H1 (cell line): ENCODE results near the gene SIAH3. TPM values are rescaled to one million over a fixed set of nuclear protein-coding genes. Genes with fewer than 3 reads are reported as not detected.
A peak's percentile ranks its signal among the peaks of the same experiment; 100 is the strongest.

Experiments used
- CTCF ChIA-PET: fragments of 300-600 bp; sonication (Branson Sonifier 250); formaldehyde crosslinking; loops from one replicate; lab custom pipeline; 2021; ENCODE audit not compliant: partially characterized antibody; lab: Charles Lee
- POLR2A ChIA-PET: fragments of 300-600 bp; sonication (Branson Sonifier 250); formaldehyde crosslinking; loops from one replicate; lab custom pipeline; 2021; ENCODE audit warnings: inconsistent platforms; ENCODE audit not compliant: partially characterized antibody; lab: Charles Lee
- DNase-seq, 2 experiments: peaks; one replicate each; pipeline versions ENCODE4 v3.0.0 to v3.0.0-alpha.2; 2010 to 2022; ENCODE audit warnings: low spot score in 2 of 2, low read depth in 1 of 2, mixed read lengths in 1 of 2
- FAIRE-seq: peaks from 2 replicates; lab custom pipeline; 2011; peaks lifted over from hg19 to GRCh38; lab: Jason Lieb, UNC
- H2AFZ ChIP-seq: 2 replicates; pipeline ENCODE4 v1.8.1; 2012; ENCODE audit warnings: low read length, inconsistent platforms
- H2AK5ac ChIP-seq: 2 replicates; pipeline ENCODE4 v1.6.1; 2013; ENCODE audit warnings: low read depth, low read length
- H2BK120ac ChIP-seq: replicated peaks from 2 replicates; pipeline ENCODE3; 2013; ENCODE audit warnings: low read depth, low read length, inconsistent platforms
- H2BK12ac ChIP-seq: 2 replicates; pipeline ENCODE4 v1.6.1; 2013; ENCODE audit warnings: low read depth, low read length
- H2BK15ac ChIP-seq: 2 replicates; pipeline ENCODE4 v1.6.1; 2013; ENCODE audit warnings: low read length
- H2BK20ac ChIP-seq: 2 replicates; pipeline ENCODE4 v1.6.1; 2013; ENCODE audit warnings: low read length
- H2BK5ac ChIP-seq: 2 replicates; pipeline ENCODE4 v1.6.1; 2013; ENCODE audit warnings: low read depth, low read length
- H3K14ac ChIP-seq: 2 replicates; pipeline ENCODE4 v1.6.1; 2013; ENCODE audit warnings: inconsistent platforms; ENCODE audit not compliant: insufficient read length
- H3K18ac ChIP-seq: 2 replicates; pipeline ENCODE4 v1.6.1; 2013; ENCODE audit warnings: low read length; ENCODE audit errors: extremely low read depth
- H3K23ac ChIP-seq: 2 replicates; pipeline ENCODE4 v1.6.1; 2013; ENCODE audit warnings: inconsistent platforms; ENCODE audit not compliant: insufficient read length
- H3K23me2 ChIP-seq: 2 replicates; pipeline ENCODE4 v1.6.1; 2013; ENCODE audit warnings: low read depth, low read length
- H3K27ac ChIP-seq: 2 replicates; pipeline ENCODE4 v1.6.1; 2011; ENCODE audit warnings: low read depth, low read length, inconsistent platforms
- H3K27me3 ChIP-seq, 4 experiments: replicated peaks in 1 of 4; 1 replicate in 1 of 4; 2 replicates in 3 of 4; pipeline versions ENCODE4 v1.6.1 to v1.8.1; 2011 to 2013; ENCODE audit warnings: low read length in 3 of 4, mild to moderate bottlenecking in 3 of 4, inconsistent platforms in 2 of 4, mixed read lengths in 2 of 4, moderate library complexity in 1 of 4; ENCODE audit not compliant: control insufficient read depth in 3 of 4, insufficient read depth in 3 of 4; ENCODE audit errors: extremely low read depth in 1 of 4
- H3K36me3 ChIP-seq, 4 experiments: 2 replicates each; pipeline versions ENCODE4 v1.6.1 to v1.8.1; 2011 to 2013; ENCODE audit warnings: mild to moderate bottlenecking in 4 of 4, low read length in 3 of 4, moderate library complexity in 2 of 4, control low read depth in 1 of 4, inconsistent platforms in 1 of 4; ENCODE audit not compliant: insufficient read depth in 4 of 4, control insufficient read depth in 2 of 4
- H3K4ac ChIP-seq: replicated peaks from 2 replicates; pipeline ENCODE3; 2013; ENCODE audit warnings: low read length, low read depth, mixed read lengths, inconsistent platforms; ENCODE audit not compliant: insufficient read length
- H3K4me1 ChIP-seq, 4 experiments: replicated peaks in 1 of 4; 1 replicate in 1 of 4; 2 replicates in 3 of 4; pipeline versions ENCODE4 v1.6.1 to v1.8.1; 2011 to 2013; ENCODE audit warnings: low read length in 3 of 4, inconsistent platforms in 2 of 4, mixed read lengths in 1 of 4; ENCODE audit not compliant: insufficient read depth in 4 of 4, control insufficient read depth in 3 of 4
- H3K4me2 ChIP-seq, 2 experiments: 2 replicates each; pipeline versions ENCODE4 v1.6.1 to v1.8.1; 2011 to 2013; ENCODE audit warnings: low read depth in 2 of 2, low read length in 2 of 2, control low read depth in 1 of 2, inconsistent platforms in 1 of 2, mild to moderate bottlenecking in 1 of 2; ENCODE audit not compliant: insufficient read depth in 1 of 2
- H3K4me3 ChIP-seq, 4 experiments: fragments of 200-600, 300-600 bp in 1 of 4; sonication (generic), shearing (Covaris generic), sonication (Bioruptor Twin) in 1 of 4; 2 replicates each; pipeline versions ENCODE4 v1.5.1 to v1.8.1; 2011 to 2016; ENCODE audit warnings: low read length in 4 of 4, low read depth in 3 of 4, control low read depth in 2 of 4, inconsistent platforms in 2 of 4, mild to moderate bottlenecking in 2 of 4, mixed read lengths in 1 of 4, moderate library complexity in 1 of 4; ENCODE audit not compliant: insufficient read depth in 2 of 4; ENCODE audit errors: extremely low read depth in 1 of 4
- H3K56ac ChIP-seq: replicated peaks from 2 replicates; pipeline ENCODE3; 2013; ENCODE audit warnings: low read depth, mild to moderate bottlenecking, mixed read lengths, low read length, inconsistent platforms; ENCODE audit not compliant: insufficient read length
- H3K79me1 ChIP-seq: 2 replicates; pipeline ENCODE4 v1.6.1; 2013; ENCODE audit warnings: low read depth, low read length, control low read depth
- H3K79me2 ChIP-seq, 2 experiments: 2 replicates each; pipeline versions ENCODE4 v1.6.1 to v1.8.1; 2012 to 2013; ENCODE audit warnings: low read length in 2 of 2, mild to moderate bottlenecking in 2 of 2, inconsistent platforms in 1 of 2; ENCODE audit not compliant: insufficient read depth in 2 of 2, control insufficient read depth in 1 of 2
- H3K9ac ChIP-seq, 4 experiments: replicated peaks in 1 of 4; 1 replicate in 1 of 4; 2 replicates in 3 of 4; pipeline versions ENCODE4 v1.6.1 to v1.8.1; 2011 to 2013; ENCODE audit warnings: low read depth in 3 of 4, low read length in 3 of 4, control low read depth in 2 of 4, mild to moderate bottlenecking in 2 of 4, moderate library complexity in 2 of 4, inconsistent platforms in 1 of 4; ENCODE audit errors: extremely low read depth in 1 of 4
- H3K9me3 ChIP-seq, 2 experiments: 2 replicates each; pipeline versions ENCODE4 v1.6.1 to v1.8.1; 2012 to 2013; ENCODE audit warnings: mild to moderate bottlenecking in 2 of 2, moderate library complexity in 2 of 2, control low read depth in 1 of 2, inconsistent platforms in 1 of 2, low read depth in 1 of 2, low read length in 1 of 2, mixed read lengths in 1 of 2; ENCODE audit not compliant: insufficient read depth in 2 of 2
- H4K20me1 ChIP-seq, 2 experiments: replicated peaks in 1 of 2; 2 replicates each; pipeline versions ENCODE3 to v1.8.1; 2011 to 2013; ENCODE audit warnings: inconsistent platforms in 2 of 2, low read length in 2 of 2, mild to moderate bottlenecking in 1 of 2; ENCODE audit not compliant: insufficient read depth in 2 of 2, control insufficient read depth in 1 of 2
- H4K5ac ChIP-seq: 2 replicates; pipeline ENCODE4 v1.6.1; 2013; ENCODE audit warnings: low read length, low read depth, mixed read lengths, inconsistent platforms; ENCODE audit not compliant: insufficient read length
- H4K8ac ChIP-seq: 2 replicates; pipeline ENCODE4 v1.8.0; 2013; ENCODE audit warnings: mild to moderate bottlenecking, moderate library complexity, low read length, inconsistent platforms; ENCODE audit not compliant: insufficient read depth; ENCODE audit errors: extremely low read depth
- H4K91ac ChIP-seq: replicated peaks from 2 replicates; pipeline ENCODE3; 2013; ENCODE audit warnings: low read length, mixed read lengths, inconsistent platforms; ENCODE audit not compliant: insufficient read length
- JUND ChIP-seq: IDR thresholded peaks from 2 replicates; pipeline ENCODE4 v1.6.1; 2011; ENCODE audit warnings: mild to moderate bottlenecking, improper control_type of control experiment, low read length
- RBBP5 ChIP-seq: IDR thresholded peaks from 2 replicates; pipeline ENCODE4 v1.7.1; 2012; ENCODE audit warnings: low read depth, mild to moderate bottlenecking, inconsistent platforms, low read length, moderate library complexity, borderline replicate concordance
- WGBS, 2 experiments: shearing (Covaris generic) in 1 of 2; methylation state at CpG; one replicate each; pipeline versions ENCODE4 v1.1.6 to v1.1.7; 2013 to 2015; ENCODE audit warnings: low lambda C conversion rate in 2 of 2, mixed read lengths in 2 of 2, inconsistent platforms in 1 of 2, low coverage in 1 of 2, missing lambda C conversion rate in 1 of 2; ENCODE audit not compliant: insufficient replicate concordance in 2 of 2, insufficient coverage in 1 of 2, insufficient read length in 1 of 2; ENCODE audit errors: extremely low coverage in 1 of 2, missing lambda C conversion rate in 1 of 2; 5-methylcytosine and 5-hydroxymethylcytosine counted together
- polyA plus RNA-seq, 7 experiments: library from polyadenylated mRNA; depleted of rRNA in 3 of 7; stranded (reverse) in 5 of 7; unstranded in 2 of 7; fragments of >200 nt in 5 of 7; fragments of 200-250 nt in 2 of 7; gene quantifications; 1 replicate in 5 of 7; 2 replicates in 1 of 7; 4 replicates in 1 of 7; pipeline versions ENCODE4 v1.2.1 to v1.2.3, GENCODE V29; 2011 to 2013; ENCODE audit warnings: missing spikeins in 2 of 7, mixed read lengths in 2 of 7
- total RNA-seq: library from RNA; stranded (reverse); fragmentation: NEBNext Ultra II Directional; extraction: Animal tissue kit (Norgen Biotek cat#: 25700); gene quantifications from 2 replicates; pipeline ENCODE4 v1.2.1, GENCODE V29; 2021

The SIAH3 gene
- total and polyA plus RNA-seq, 2 of the 8 experiments (the other 6 are each of a cell fraction or from before 2014, with no cell fraction given): 0.15 to 0.17 TPM

DNA sequence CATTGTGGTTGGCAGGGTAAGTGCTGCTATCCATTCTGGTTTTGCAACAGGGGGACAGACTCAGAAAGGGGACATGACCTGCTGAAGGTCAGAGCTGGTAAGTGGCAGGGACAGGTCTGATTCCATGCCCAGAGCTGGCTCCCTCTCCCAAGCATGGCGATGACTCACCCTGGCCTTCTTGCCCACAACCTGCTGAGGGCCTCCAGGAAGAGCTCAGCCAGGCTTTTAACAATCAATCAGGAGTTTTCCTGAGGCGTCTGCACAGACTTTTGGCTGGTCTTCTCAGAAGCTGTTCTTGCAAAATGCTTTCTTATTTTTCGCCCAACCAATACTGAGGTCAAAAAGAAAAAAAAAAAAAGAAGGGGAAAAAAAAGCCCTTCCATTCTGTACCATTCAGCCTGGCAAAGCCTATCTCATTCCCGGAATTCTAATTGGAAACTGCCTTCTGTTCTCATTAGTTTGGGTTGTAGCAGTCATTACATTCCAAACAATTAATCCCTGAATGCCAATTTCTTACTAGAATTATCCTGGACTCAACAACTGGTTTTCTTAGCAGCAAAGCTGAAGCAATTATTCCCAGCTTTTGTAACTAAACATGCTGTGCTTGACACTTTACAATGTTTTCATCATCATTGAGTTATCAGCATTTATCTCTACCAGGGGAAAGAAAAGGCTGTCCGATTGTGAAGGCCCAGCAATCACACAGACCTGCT lies 17.7 kb downstream of the SIAH3 start:
- Histone ChIP-seq H4K91ac (no peak overlapping the region), H3K79me2 (no peaks in the 10 kb centered on the region; a peak in 1 of 4 replicates), H2BK15ac (no peak overlapping the region), H2BK12ac (no peak overlapping the region), H3K27ac (no peak overlapping the region), H2BK20ac (no peak overlapping the region), H4K20me1 (no peaks in the 10 kb centered on the region), H3K9ac (no peak overlapping the region), H3K9me3 (no peaks in the 10 kb centered on the region), H3K79me1 (no peaks in the 10 kb centered on the region), H4K5ac (no peak overlapping the region), H3K4me1 (peaks cover 3 to 8% (median 6%) of the 10 kb centered on the region in 4 experiments; a peak in 5 of 7 replicates), H2AK5ac (no peak overlapping the region), H3K23me2 (no peaks in the 10 kb centered on the region; the same call in 1 of the 2 replicates), H3K4ac (no peak overlapping the region), H3K14ac (no peak overlapping the region), H2AFZ (no peak overlapping the region), H3K4me3 (no peak overlapping the region), H3K56ac (no peak overlapping the region)
- WGBS, 2 experiments: 80% methylated on average over 5 of the region's 5 CpGs; no CpG with 5 or more reads in 1 of the 2 experiments
- ChIA-PET CTCF (interaction anchor here (0.6 to 3.3 kb wide), 6 partner anchors 9 to 366 kb away, joined by 3 to 11 read pairs (median 4); no protein-coding TSS in a partner anchor), POLR2A (no interaction called here)
- no peak for TF ChIP-seq RBBP5
- TF ChIP-seq JUND: peak; percentile 41; the same call in 1 of the 2 replicates
- TF ChIP-seq, all 59 proteins: peak for 1
- Histone ChIP-seq H2BK5ac (no peak overlapping the region), H3K23ac (no peak overlapping the region), H3K27me3 (no peaks in the 10 kb centered on the region), H3K4me2 (no peak overlapping the region), H2BK120ac (no peak overlapping the region), H3K36me3 (no peaks in the 10 kb centered on the region), H3K18ac (no peak overlapping the region), H4K8ac (peak overlapping the region; percentile 51; the same call in 1 of the 2 replicates)
- DNase-seq: peak in 1 of 2 experiments; percentile 19
- FAIRE-seq: peak; percentile 32
